Urinary bladder (tissue), 4 donors: ENCODE measurements around the gene ILKAP. TPM values are rescaled to one million over a fixed set of nuclear protein-coding genes. Genes with fewer than 3 reads are reported as not detected.
A peak's percentile ranks its signal among the peaks of the same experiment; 100 is the strongest.
"Not testable (repeated sequence)": the region's sequence is repeated elsewhere in the genome, so short reads cannot be mapped to it uniquely, and the experiment has no call there.

ENCODE experiments used
- DNase-seq: peaks from one replicate; pipeline ENCODE4 v3.0.0-alpha.2; 2015; ENCODE audit errors: extremely low spot score
- H3K27ac ChIP-seq: one replicate; pipeline ENCODE4 v1.5.1; 2013; ENCODE audit warnings: low read depth, mild to moderate bottlenecking, moderate library complexity
- H3K36me3 ChIP-seq: one replicate; pipeline ENCODE4 v1.6.1; 2013; ENCODE audit warnings: mild to moderate bottlenecking, moderate library complexity; ENCODE audit not compliant: insufficient read depth
- H3K4me1 ChIP-seq: one replicate; pipeline ENCODE4 v1.6.1; 2013; ENCODE audit warnings: mild to moderate bottlenecking, moderate library complexity; ENCODE audit not compliant: insufficient read depth
- H3K4me3 ChIP-seq: one replicate; pipeline ENCODE4 v1.5.1; 2013; ENCODE audit warnings: low read depth, low read length
- WGBS: extraction: QIAGEN DNeasy Blood & Tissue Kit; methylation state at CpG from one replicate; pipeline ENCODE4 v1.1.7; 2013; 5-methylcytosine and 5-hydroxymethylcytosine counted together
- polyA plus RNA-seq: library from polyadenylated mRNA; stranded (reverse); fragments of 200-250 nt; gene quantifications from one replicate; pipeline ENCODE4 v1.2.3, GENCODE V29; 2013
- total RNA-seq: library from RNA; depleted of rRNA; stranded (reverse); fragments of >200 nt; gene quantifications from one replicate; pipeline ENCODE4 v1.2.3, GENCODE V29; 2014
- donor health status: healthy with polysubstance abuse.
- donor health status: healthy.

Gene ILKAP
- total and polyA plus RNA-seq, 2 donors, result 32.0 to 41.6 TPM

- Histone ChIP-seq H3K4me1 (no peaks in the 10 kb centered on the region), H3K36me3 (no peaks in the 10 kb centered on the region), H3K27ac (peak overlapping the region; percentile 94), H3K4me3 (peak overlapping the region; percentile 98)
- DNase-seq, result no peak
- 8% methylated on average over 27 of the region's 27 CpGs for WGBS
Measured at GRCh38 chr2:238202326-238203093, 985 bp downstream of the ILKAP start.

- 93% methylated on average over 2 of the region's 2 CpGs for WGBS
- Histone ChIP-seq H3K27ac (no peak overlapping the region), H3K4me3 (no peak overlapping the region), H3K4me1 (no peaks in the 10 kb centered on the region), H3K36me3 (peaks cover 4% of the 10 kb centered on the region)
- DNase-seq, result no peak
Measured at GRCh38 chr2:238190445-238190844, 13.1 kb downstream of the ILKAP start.

GRCh38 chr2:238187618-238188548 lies 15.6 kb downstream of the ILKAP start:
- no peak for DNase-seq
- H3K4me3 ChIP-seq, result no peak overlapping the region
- 89% methylated on average over 17 of the region's 17 CpGs for WGBS
- no peak overlapping the region for H3K27ac ChIP-seq
- peaks cover 6% of the 10 kb centered on the region for H3K36me3 ChIP-seq
- no peaks in the 10 kb centered on the region for H3K4me1 ChIP-seq

DNA sequence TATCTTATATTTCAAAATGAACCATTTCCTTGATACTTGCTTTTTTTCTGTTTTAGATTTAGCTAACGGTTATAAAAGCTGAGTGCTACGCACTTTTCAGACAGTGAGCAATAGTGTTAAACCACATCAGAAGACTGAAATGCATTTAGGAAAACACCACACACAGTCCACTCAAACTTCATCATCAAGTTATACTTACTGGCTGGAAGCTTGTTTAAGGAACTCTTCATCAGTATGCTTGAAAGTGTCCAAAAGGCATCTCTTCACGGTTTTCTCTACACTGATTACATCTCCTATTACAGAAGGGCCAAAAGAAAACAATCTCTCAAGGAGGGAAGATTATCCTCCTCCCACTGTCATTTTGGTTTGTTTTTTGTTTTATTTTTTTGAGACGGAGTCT lies 19.7 kb downstream of the ILKAP start:
- H3K36me3 ChIP-seq, result peaks cover 12% of the 10 kb centered on the region
- no peak overlapping the region for H3K27ac ChIP-seq
- DNase-seq, result no peak
- no peak overlapping the region for H3K4me3 ChIP-seq
- no peaks in the 10 kb centered on the region for H3K4me1 ChIP-seq
- WGBS, result 81% methylated on average over 4 of the region's 4 CpGs

GRCh38 chr2:238182362-238182761 lies 21.1 kb downstream of the ILKAP start:
- Histone ChIP-seq H3K36me3 (peaks cover 8% of the 10 kb centered on the region), H3K4me1 (no peaks in the 10 kb centered on the region), H3K4me3 (no peak overlapping the region), H3K27ac (no peak overlapping the region)
- WGBS, result 83% methylated on average over 6 of the region's 6 CpGs
- DNase-seq, result no peak

GRCh38 chr2:238180554-238180953 lies 22.9 kb downstream of the ILKAP start:
- no peak overlapping the region for H3K27ac ChIP-seq
- 83% methylated on average over 5 of the region's 5 CpGs for WGBS
- H3K4me1 ChIP-seq, result no peaks in the 10 kb centered on the region
- peaks cover 8% of the 10 kb centered on the region for H3K36me3 ChIP-seq
- H3K4me3 ChIP-seq, result no peak overlapping the region
- DNase-seq, result no peak

DNA sequence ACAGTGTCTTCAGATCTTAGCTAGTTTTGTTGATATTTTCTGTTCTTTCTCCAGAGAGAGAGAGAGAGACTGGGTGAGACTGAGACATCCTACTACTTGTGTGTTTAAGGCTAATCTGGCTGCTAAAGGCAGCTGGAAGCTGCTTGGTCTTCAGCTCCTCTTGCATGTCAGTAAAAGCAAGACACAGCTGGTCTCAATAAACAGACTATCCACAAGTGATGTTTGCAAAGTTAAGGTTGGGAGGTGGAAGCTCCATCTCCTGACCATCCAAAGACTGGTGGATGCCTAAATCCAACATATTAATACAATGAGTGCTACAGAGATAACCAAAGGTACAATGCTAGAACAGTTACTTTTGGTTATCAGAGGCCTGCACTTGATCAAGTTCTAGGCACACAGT lies 26.9 kb downstream of the ILKAP start:
- Histone ChIP-seq H3K4me1 (no peaks in the 10 kb centered on the region), H3K4me3 (no peak overlapping the region), H3K27ac (no peak overlapping the region), H3K36me3 (peaks cover 4% of the 10 kb centered on the region)
- DNase-seq, result no peak

DNA sequence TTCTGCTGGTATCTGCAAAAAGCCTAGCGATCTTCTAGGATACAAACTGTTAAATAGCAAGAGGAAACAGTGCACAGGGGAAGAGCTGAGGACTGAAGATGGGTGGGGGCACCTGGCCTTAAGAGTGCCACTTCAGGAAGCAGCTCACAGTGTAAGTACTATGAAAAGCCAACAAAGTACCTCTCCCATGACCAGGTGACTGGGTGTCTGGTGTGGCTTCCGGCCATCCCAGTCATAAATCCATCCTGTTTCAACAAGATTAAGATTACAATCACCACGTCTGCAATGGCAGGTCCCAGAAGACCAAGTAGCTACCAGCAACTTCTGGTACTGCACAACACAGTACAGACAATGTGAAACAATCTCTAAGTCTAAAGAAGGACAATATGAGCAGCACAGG lies 28.8 kb downstream of the ILKAP start:
- no peak overlapping the region for H3K4me3 ChIP-seq
- peaks cover 4% of the 10 kb centered on the region for H3K36me3 ChIP-seq
- H3K27ac ChIP-seq, result no peak overlapping the region
- DNase-seq, result no peak
- WGBS, result 76% methylated on average over 3 of the region's 3 CpGs
- no peaks in the 10 kb centered on the region for H3K4me1 ChIP-seq

DNA sequence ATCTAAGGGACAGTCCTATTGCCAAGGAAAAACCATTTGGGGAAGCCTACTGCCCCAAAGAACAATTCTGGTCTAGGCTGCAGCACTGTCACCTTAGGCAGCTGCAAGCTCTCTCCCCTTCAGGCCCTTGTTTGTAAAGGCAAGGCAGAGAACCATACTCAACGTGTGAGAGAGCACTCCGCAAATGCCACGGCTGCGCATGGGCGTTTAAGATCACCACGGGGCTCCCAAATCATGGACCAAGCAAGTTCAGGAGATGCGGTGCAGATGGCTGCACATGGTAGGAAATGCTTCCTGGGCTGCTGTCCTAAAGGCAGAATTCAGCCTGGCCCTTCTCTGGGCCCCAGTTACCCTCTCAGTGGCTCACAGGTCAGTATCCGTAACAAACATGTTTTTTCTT lies 29.2 kb downstream of the ILKAP start:
- no peaks in the 10 kb centered on the region for H3K4me1 ChIP-seq
- H3K4me3 ChIP-seq, result no peak overlapping the region
- H3K36me3 ChIP-seq, result peaks cover 4% of the 10 kb centered on the region
- no peak for DNase-seq
- H3K27ac ChIP-seq, result no peak overlapping the region
- WGBS, result 93% methylated on average over 8 of the region's 8 CpGs

DNA sequence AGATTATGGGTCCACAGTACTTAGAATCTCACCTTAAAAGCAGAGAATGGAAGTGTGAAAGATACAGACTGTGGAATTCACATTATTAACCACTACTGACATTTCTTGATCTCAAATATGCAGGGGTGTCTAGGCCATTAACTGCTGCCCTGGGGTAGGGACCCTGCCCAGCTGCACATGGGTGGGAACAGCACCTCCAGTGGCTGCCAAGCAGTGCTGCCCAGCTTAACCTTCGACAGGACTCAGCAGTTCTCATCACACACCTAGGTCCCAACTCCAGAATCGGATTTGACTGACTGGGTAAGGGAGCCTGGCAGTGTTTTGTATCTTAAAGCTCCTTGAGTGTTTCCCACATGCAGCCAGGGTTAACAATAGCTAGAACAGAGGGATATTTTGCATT lies 29.8 kb downstream of the ILKAP start:
- Histone ChIP-seq H3K36me3 (peaks cover 4% of the 10 kb centered on the region), H3K4me3 (no peak overlapping the region), H3K4me1 (no peaks in the 10 kb centered on the region), H3K27ac (no peak overlapping the region)
- WGBS, result 92% methylated on average over 2 of the region's 2 CpGs
- DNase-seq, result no peak

DNA sequence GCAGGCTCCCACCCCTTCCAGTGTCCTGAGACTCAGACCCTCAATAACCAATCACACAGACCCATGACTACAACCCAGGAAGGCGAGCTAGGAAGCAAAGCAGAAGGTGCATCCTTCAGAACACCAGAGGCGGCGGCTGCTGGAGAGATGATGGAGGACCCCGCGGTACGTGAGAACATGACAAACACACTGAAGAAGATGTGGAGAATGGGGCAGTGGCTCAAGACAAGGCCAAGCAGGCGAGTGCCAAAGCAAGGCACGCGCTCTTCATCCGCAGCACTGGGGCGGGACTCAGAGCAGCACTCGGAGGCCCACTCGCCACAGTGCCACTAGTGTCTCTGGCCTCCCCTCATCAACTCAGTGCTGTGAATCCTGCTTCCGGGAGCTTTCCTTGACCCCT lies 31.1 kb downstream of the ILKAP start:
- WGBS, result 91% methylated on average over 14 of the region's 14 CpGs
- no peak for DNase-seq
- Histone ChIP-seq H3K4me3 (no peak overlapping the region), H3K36me3 (peaks cover 4% of the 10 kb centered on the region), H3K27ac (no peak overlapping the region), H3K4me1 (no peaks in the 10 kb centered on the region)

- WGBS, result 89% methylated on average over 9 of the region's 9 CpGs
- Histone ChIP-seq H3K36me3 (peaks cover 4% of the 10 kb centered on the region), H3K4me3 (no peak overlapping the region), H3K4me1 (no peaks in the 10 kb centered on the region), H3K27ac (no peak overlapping the region)
- no peak for DNase-seq
Measured at GRCh38 chr2:238171575-238172187, 31.8 kb downstream of the ILKAP start.

- not testable (repeated sequence) for DNase-seq, H3K4me1 ChIP-seq, H3K4me3 ChIP-seq, H3K27ac ChIP-seq, H3K36me3 ChIP-seq
- WGBS, result 90% methylated on average over 5 of the region's 5 CpGs
Measured at GRCh38 chr2:238171072-238171431, 32.4 kb downstream of the ILKAP start.
